HepG2 (cell line): ENCODE results near the gene ABCE1. TPM values are rescaled to one million over a fixed set of nuclear protein-coding genes. Genes with fewer than 3 reads are reported as not detected.

Source experiments
- CC2D1A ChIP-seq: sonication (generic); formaldehyde crosslinking; IDR thresholded peaks from 2 replicates; pipeline ENCODE4 v1.8.1; 2023; ENCODE audit warnings: mild to moderate bottlenecking, missing genetic modification reagents
- HNRNPH1 ChIP-seq: fragments of 200-400 bp; formaldehyde crosslinking; optimal IDR thresholded peaks from 2 replicates; pipeline ENCODE3; 2017; ENCODE audit warnings: mild to moderate bottlenecking, low read depth, low read length
- KLF13 ChIP-seq: sonication (generic); formaldehyde crosslinking; IDR thresholded peaks from 2 replicates; pipeline ENCODE4 v1.4.0; 2020; ENCODE audit warnings: mild to moderate bottlenecking, missing genetic modification reagents
- NFIB ChIP-seq: sonication (generic); formaldehyde crosslinking; IDR thresholded peaks from 2 replicates; pipeline ENCODE4 v1.9.0; 2021; ENCODE audit warnings: missing genetic modification reagents, mild to moderate bottlenecking, borderline replicate concordance
- NFIC ChIP-seq: IDR thresholded peaks from 2 replicates; pipeline ENCODE4 v1.6.1; 2012; ENCODE audit warnings: mild to moderate bottlenecking, low read length, inconsistent platforms
- RFXANK ChIP-seq: IDR thresholded peaks from 2 replicates; pipeline ENCODE4 v1.6.1; 2016
- RFXAP ChIP-seq: sonication (generic); formaldehyde crosslinking; IDR thresholded peaks from 2 replicates; pipeline ENCODE4 v1.4.0; 2020; ENCODE audit warnings: missing genetic modification reagents, borderline replicate concordance
- SSRP1 ChIP-seq: IDR thresholded peaks from 2 replicates; pipeline ENCODE4 v1.6.1; 2016; ENCODE audit warnings: control low read depth
- TOE1 ChIP-seq: sonication (generic); formaldehyde crosslinking; IDR thresholded peaks from 2 replicates; pipeline ENCODE4 v1.4.0; 2020; ENCODE audit warnings: mild to moderate bottlenecking, missing genetic modification reagents
- ZNF101 ChIP-seq: sonication (generic); formaldehyde crosslinking; IDR thresholded peaks from 2 replicates; pipeline ENCODE4 v1.4.0; 2020; ENCODE audit warnings: mild to moderate bottlenecking, low read depth, missing genetic modification reagents, borderline replicate concordance
- ZNF329 ChIP-seq: sonication (generic); formaldehyde crosslinking; IDR thresholded peaks from 2 replicates; pipeline ENCODE4 v1.9.0; 2021; ENCODE audit warnings: low read depth, mild to moderate bottlenecking, missing genetic modification reagents
- ZNF331 ChIP-seq: sonication (generic); formaldehyde crosslinking; IDR thresholded peaks from 2 replicates; pipeline ENCODE4 v1.4.0; 2020; ENCODE audit warnings: missing genetic modification reagents
- ZNF430 ChIP-seq: sonication (generic); formaldehyde crosslinking; IDR thresholded peaks from 2 replicates; pipeline ENCODE4 v1.9.0; 2021; ENCODE audit warnings: mild to moderate bottlenecking, missing genetic modification reagents
- ZNF747 ChIP-seq: sonication (generic); formaldehyde crosslinking; IDR thresholded peaks from 2 replicates; pipeline ENCODE4 v1.8.1; 2023; ENCODE audit warnings: missing genetic modification reagents, mild to moderate bottlenecking, borderline replicate concordance
- ZNF780A ChIP-seq: sonication (generic); formaldehyde crosslinking; IDR thresholded peaks from 2 replicates; pipeline ENCODE4 v1.8.0; 2022; ENCODE audit warnings: mild to moderate bottlenecking, missing genetic modification reagents, moderate library complexity
- polyA plus RNA-seq, 8 experiments: library from polyadenylated mRNA; depleted of rRNA in 3 of 8; stranded (reverse) in 7 of 8; unstranded in 1 of 8; fragments of >200 nt; fragmentation: Illumina TruSeq in 4 of 8; extraction: Trizol in 4 of 8; gene quantifications; 2 replicates each; pipeline versions ENCODE4 v1.2.1 to v1.2.3, GENCODE V29; 2011 to 2016; ENCODE audit warnings: low read depth in 4 of 8, missing spikeins in 1 of 8, mixed read lengths in 1 of 8; ENCODE audit not compliant: insufficient read depth in 1 of 8
- total RNA-seq, 5 experiments: library from RNA; depleted of rRNA; stranded (reverse); fragments of >200 nt; fragmentation: Illumina TruSeq; extraction: Trizol; gene quantifications; 2 replicates each; pipeline ENCODE4 v1.2.3, GENCODE V29; 2016; ENCODE audit warnings: low read depth in 1 of 5
- TF ChIP-seq, protein P1 (sequence below): sonication (generic); formaldehyde crosslinking; IDR thresholded peaks from 2 replicates; pipeline ENCODE4 v1.5.0; 2020; ENCODE audit warnings: mild to moderate bottlenecking, missing genetic modification reagents
- TF ChIP-seq, protein P2 (sequence below): IDR thresholded peaks from 2 replicates; pipeline ENCODE4 v1.6.1; 2016; ENCODE audit warnings: low read depth, control low read depth
- TF ChIP-seq, protein P3 (sequence below): sonication (generic); formaldehyde crosslinking; IDR thresholded peaks from 2 replicates; pipeline ENCODE4 v1.5.0; 2020; ENCODE audit warnings: missing genetic modification reagents
- TF ChIP-seq, protein P4 (sequence below): sonication (generic); formaldehyde crosslinking; conservative IDR thresholded peaks from 2 replicates; pipeline ENCODE4 v1.8.1; 2023; ENCODE audit warnings: missing genetic modification reagents
- TF ChIP-seq, protein P5 (sequence below): sonication (generic); formaldehyde crosslinking; IDR thresholded peaks from 2 replicates; pipeline ENCODE4 v1.4.0; 2020; ENCODE audit warnings: missing genetic modification reagents

ABCE1 gene
- total and polyA plus RNA-seq, 2 of the 13 experiments (the other 11 are each of a cell fraction or from before 2014, with no cell fraction given) = 50.8 to 139 TPM

DNA sequence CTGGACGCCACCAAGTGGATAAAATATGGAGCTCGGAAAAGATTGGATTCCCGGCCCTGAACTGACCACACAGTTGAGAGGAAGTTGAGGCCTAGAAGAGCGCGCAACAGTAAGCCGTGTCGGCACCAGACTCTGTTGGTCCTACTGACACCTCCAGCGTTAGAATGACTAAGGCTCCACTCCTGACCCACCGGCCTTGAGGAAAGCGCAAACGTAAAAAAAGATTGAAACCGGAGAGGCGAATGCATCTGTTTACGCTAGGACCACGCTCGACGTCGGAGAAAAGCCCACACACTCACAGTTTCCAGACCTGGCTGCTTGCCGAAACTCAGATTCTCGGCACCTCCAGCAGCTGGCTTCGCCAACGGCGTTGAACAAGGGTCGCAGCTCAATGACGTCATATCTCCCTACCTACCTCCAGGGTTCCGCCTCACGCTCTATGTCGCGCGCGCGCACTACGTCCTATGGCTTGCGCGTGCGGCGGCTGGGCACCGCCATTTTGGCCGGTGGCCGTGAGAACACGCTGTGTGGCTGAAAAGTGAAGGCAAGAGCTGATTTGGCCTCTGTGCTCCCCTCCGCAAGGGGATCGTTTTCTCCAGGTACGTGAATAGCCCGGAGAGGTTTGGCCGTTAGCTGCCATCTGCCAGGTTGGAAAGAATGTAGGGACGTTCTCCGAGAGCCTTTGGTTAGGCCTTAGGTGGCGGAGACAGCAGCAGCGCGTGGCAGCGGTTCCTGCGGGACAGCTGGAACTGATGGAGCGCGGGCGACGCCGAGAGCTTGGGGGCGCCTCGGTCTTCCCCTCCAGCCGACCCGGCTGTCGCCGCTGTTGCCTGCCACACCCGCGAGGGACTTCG, at the start of gene ABCE1, which contains the start of gene ANAPC10 (continued):
- TF ChIP-seq, protein P1, sequence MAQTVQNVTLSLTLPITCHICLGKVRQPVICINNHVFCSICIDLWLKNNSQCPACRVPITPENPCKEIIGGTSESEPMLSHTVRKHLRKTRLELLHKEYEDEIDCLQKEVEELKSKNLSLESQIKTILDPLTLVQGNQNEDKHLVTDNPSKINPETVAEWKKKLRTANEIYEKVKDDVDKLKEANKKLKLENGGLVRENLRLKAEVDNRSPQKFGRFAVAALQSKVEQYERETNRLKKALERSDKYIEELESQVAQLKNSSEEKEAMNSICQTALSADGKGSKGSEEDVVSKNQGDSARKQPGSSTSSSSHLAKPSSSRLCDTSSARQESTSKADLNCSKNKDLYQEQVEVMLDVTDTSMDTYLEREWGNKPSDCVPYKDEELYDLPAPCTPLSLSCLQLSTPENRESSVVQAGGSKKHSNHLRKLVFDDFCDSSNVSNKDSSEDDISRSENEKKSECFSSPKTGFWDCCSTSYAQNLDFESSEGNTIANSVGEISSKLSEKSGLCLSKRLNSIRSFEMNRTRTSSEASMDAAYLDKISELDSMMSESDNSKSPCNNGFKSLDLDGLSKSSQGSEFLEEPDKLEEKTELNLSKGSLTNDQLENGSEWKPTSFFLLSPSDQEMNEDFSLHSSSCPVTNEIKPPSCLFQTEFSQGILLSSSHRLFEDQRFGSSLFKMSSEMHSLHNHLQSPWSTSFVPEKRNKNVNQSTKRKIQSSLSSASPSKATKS (CRISPR knock-in tag) = no peak
- TF ChIP-seq TOE1 (no peak; the same call in 1 of the 2 replicates), KLF13 (no peak), ZNF101 (CRISPR knock-in tag) (peak; percentile 73; the same call in 1 of the 2 replicates), NFIB (no peak), HNRNPH1 (no peak), ZNF329 (CRISPR knock-in tag) (peak; percentile 36; the same call in 1 of the 2 replicates), NFIC (peak; percentile 33; the same call in 1 of the 2 replicates), RFXAP (peak; percentile 49; the same call in 1 of the 2 replicates), ZNF331 (CRISPR knock-in tag) (peak; percentile 58; the same call in 1 of the 2 replicates), ZNF430 (CRISPR knock-in tag) (peak; percentile 93), ZNF747 (CRISPR knock-in tag) (no peak), SSRP1 (CRISPR knock-in tag) (no peak), CC2D1A (CRISPR knock-in tag) (no peak), ZNF780A (CRISPR knock-in tag) (no peak), RFXANK (CRISPR knock-in tag) (no peak)
- TF ChIP-seq, protein P2, sequence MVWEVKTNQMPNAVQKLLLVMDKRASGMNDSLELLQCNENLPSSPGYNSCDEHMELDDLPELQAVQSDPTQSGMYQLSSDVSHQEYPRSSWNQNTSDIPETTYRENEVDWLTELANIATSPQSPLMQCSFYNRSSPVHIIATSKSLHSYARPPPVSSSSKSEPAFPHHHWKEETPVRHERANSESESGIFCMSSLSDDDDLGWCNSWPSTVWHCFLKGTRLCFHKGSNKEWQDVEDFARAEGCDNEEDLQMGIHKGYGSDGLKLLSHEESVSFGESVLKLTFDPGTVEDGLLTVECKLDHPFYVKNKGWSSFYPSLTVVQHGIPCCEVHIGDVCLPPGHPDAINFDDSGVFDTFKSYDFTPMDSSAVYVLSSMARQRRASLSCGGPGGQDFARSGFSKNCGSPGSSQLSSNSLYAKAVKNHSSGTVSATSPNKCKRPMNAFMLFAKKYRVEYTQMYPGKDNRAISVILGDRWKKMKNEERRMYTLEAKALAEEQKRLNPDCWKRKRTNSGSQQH (CRISPR knock-in tag) = peak; percentile 83; the same call in 1 of the 2 replicates
- TF ChIP-seq, protein P3, sequence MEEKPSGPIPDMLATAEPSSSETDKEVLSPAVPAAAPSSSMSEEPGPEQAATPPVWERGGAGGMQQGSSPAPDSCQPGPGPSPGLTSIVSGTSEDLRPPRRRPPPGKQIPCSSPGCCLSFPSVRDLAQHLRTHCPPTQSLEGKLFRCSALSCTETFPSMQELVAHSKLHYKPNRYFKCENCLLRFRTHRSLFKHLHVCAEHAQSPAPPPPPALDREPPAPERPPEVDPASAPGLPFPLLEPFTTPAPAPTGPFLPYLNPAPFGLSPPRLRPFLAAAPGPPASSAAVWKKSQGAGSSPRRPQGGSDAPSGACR (CRISPR knock-in tag) = 0 out of 2 replicates have a peak, but pooled peaks have one; percentile 73
- TF ChIP-seq, protein P4, sequence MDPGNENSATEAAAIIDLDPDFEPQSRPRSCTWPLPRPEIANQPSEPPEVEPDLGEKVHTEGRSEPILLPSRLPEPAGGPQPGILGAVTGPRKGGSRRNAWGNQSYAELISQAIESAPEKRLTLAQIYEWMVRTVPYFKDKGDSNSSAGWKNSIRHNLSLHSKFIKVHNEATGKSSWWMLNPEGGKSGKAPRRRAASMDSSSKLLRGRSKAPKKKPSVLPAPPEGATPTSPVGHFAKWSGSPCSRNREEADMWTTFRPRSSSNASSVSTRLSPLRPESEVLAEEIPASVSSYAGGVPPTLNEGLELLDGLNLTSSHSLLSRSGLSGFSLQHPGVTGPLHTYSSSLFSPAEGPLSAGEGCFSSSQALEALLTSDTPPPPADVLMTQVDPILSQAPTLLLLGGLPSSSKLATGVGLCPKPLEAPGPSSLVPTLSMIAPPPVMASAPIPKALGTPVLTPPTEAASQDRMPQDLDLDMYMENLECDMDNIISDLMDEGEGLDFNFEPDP = peak; percentile 97; the same call in 1 of the 2 replicates
- TF ChIP-seq, protein P5, sequence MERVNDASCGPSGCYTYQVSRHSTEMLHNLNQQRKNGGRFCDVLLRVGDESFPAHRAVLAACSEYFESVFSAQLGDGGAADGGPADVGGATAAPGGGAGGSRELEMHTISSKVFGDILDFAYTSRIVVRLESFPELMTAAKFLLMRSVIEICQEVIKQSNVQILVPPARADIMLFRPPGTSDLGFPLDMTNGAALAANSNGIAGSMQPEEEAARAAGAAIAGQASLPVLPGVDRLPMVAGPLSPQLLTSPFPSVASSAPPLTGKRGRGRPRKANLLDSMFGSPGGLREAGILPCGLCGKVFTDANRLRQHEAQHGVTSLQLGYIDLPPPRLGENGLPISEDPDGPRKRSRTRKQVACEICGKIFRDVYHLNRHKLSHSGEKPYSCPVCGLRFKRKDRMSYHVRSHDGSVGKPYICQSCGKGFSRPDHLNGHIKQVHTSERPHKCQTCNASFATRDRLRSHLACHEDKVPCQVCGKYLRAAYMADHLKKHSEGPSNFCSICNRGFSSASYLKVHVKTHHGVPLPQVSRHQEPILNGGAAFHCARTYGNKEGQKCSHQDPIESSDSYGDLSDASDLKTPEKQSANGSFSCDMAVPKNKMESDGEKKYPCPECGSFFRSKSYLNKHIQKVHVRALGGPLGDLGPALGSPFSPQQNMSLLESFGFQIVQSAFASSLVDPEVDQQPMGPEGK (CRISPR knock-in tag) = 0 out of 2 replicates have a peak, but pooled peaks have one; percentile 18
